HT1080 (cell line): ENCODE data around the gene EDIL3. TPM values are rescaled to one million over a fixed set of nuclear protein-coding genes. Genes with fewer than 3 reads are reported as not detected.
A peak's percentile ranks its signal among the peaks of the same experiment; 100 is the strongest.
"Not testable (repeated sequence)": the region's sequence is repeated elsewhere in the genome, so short reads cannot be mapped to it uniquely, and the experiment has no call there.

Experiments used
- DNase-seq: peaks from one replicate; pipeline ENCODE4 v3.0.0-alpha.2; 2015; ENCODE audit warnings: low read depth
- total RNA-seq: library from RNA; depleted of rRNA; stranded (reverse); fragments of >200 nt; shearing (Covaris generic); gene quantifications from 2 replicates; pipeline ENCODE4 v1.2.3, GENCODE V29; 2014

EDIL3 gene
- total RNA-seq, 1 experiment from 2014 or later = 2.4 TPM

DNA sequence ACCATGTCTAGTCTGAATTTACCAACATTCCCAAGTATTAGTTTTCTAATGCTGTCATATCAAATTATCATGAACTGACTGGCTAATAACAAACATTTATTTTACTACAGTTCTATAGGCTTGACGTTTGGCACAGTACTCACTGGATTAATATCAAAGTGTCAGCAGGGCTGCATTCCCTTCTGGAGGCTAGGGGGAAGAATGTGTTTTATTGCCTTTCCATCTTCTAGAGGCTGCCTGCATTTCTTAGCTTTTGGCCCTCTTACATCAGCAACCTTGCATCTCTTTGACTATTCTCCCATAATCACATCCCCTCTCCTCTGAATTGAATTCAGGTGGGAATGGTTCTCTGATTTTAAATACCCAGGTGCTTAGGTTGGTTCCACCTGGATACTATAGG is 84.7 kb downstream of the EDIL3 start:
- no peak for DNase-seq

GRCh38 chr5:84298628-84299027 is 86.1 kb downstream of the EDIL3 start:
- no peak for DNase-seq

DNA sequence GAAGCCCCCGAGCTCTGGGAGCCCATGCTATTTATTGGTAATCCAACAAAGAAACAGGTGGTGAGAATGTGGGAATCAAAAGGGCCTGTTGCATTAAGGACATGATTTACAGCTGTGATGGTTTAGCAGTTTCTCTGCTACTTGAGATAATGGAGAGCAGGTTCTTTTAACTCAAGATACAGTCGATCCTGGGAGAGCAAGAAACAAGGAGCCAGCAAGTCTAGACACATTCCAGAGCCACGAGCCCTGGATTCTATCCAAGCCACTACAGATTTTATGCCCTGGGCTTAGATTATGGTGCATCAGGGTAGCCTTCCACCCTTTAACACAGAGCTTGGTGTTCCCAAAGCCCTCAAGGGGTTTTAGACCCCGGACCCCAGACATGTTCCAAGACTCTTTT is 87.0 kb downstream of the EDIL3 start:
- DNase-seq = not testable (repeated sequence)

DNA sequence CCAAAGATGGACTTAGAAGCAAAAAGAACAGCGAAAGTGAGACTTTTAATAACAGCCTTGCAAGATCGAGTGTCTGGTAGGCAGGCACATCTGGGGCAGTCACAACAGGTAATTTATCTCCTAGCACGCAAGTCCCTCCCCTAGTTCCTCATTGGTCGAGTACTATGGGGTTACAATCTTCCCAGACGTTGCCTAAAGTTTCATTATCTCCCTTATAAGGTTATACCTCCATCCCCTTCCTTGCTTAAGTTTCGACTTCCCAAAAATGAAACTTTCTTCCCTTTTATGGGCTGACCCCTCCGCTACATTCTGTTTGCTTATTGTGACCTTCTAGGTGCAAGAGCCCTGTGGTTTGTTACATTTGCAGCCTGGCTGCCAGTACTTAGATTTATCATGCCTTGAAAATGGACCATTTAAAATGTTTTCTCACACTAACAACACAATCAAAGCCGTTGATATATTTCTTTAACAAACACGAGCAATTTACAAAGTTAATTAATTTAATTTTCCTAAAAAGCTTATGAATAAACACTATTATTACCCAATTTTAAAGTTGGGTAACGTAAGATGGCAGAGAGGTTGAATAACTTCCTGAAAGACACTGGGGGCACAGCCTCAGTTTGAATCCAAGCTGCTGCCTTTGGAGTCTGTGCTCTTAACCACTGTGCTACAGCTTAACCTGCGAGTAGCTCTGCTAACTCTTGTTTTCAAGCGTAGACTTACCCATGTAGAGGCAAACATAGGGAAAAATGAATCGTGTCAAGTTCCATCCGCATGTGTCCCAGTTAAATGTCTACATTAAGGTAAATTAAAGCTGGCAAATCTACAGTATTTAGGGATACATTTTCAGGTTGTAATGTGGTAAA is 91.7 kb downstream of the EDIL3 start:
- no peak for DNase-seq

GRCh38 chr5:84292000-84292642 is 92.6 kb downstream of the EDIL3 start:
- no peak for DNase-seq

GRCh38 chr5:84290673-84291072 is 94.0 kb downstream of the EDIL3 start:
- DNase-seq = no peak

DNA sequence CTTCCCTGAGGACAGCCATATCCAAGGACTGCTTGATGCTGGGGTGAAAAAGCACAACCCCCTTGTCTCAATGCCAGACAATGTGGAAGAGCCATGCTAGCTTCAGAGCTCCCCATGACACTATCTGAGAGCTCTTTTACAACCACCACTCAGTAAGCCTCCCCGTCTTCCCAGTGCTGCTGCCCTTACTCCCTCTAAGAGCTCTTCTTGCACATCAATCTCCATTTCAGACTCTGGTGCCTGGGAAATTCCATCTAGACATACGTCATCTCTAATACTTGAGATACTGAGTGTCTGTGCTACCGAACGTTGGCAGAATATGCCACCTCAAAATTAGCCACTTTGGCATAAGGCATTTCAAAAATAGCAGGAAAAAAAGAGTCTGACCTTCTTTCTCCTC is 94.5 kb downstream of the EDIL3 start:
- peak; percentile 6 for DNase-seq

DNA sequence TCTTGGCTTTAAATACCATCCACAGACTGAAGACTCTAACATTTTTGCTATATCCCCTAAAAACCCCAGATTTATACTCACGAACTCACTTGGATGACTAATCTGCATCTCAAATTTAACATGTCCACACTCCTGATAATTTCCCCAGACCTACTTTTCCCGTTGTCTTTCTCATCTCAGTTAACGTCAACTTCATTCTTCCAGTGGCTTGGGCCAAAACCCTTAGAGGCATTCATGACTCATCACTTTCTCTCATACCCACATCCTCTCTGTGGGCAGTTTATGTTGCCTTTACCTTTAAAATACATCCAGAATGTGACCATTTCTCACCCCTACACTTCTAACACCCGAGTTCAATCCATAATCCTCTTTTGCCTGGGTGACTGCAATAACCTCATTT is 96.7 kb downstream of the EDIL3 start:
- peak; percentile 96 for DNase-seq

DNA sequence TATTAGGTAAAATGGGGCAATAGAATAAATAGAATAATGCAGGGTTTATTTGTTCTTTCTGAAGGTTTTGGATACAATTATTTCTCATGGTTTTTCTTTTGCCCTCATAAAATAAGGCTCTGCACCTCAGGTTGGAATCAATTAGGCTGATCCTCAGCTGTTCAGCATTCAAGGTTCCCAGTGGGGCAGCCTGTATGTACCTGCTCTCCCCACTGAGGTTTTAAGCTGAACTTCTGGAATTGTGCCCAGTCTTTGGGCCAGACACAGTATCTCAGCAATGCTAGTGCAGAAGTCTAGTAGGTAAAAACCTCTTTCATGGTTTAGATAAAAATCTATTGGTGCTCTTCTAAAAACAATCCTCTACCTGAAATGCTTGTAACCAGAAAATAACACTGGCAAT is 98.0 kb downstream of the EDIL3 start:
- DNase-seq = no peak

DNA sequence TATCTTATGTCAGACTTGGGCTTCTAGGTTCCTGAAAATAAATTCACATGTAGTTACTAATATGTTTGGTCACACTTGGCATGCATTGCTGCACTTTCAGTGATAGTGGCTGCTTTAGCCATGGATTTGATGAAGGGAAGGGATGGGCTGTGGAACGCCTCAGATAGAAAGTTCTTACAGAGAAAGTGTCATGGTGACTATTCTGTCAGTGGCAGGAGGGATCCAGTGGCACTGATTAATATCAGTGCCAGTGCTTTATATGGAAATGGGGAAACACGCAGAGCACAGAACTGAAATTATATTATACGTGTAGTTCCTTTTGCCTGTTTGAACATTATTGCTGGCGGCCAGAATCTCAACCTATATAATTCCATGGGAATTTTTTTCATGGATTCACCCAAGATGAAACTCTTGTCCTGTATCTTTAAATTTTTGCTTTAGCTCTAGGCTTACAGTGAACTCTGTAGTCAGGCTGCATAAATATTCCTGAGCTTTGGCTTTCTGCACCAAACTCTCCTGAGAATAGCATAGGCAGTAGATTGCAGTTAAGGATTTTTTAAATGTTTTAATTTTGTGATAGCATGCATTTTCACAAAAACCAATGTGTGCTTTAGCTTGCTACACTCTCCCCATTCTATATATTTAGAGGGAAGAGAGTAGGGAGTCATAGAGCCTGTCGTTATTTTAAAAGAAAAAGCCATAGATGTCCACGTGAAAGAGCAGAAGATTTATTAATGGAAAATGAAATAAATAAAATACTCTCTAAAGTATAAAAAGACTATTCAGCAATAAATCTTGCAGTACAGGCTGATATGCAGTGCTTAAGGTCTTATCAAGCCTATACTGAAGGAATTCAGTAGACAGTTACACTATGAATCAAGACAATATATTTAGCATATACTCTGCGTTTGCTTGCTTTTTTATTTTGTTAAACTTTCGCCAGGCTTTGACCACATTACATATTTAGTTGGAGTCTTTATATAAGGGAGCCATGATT is 98.7 kb downstream of the EDIL3 start:
- no peak for DNase-seq

DNA sequence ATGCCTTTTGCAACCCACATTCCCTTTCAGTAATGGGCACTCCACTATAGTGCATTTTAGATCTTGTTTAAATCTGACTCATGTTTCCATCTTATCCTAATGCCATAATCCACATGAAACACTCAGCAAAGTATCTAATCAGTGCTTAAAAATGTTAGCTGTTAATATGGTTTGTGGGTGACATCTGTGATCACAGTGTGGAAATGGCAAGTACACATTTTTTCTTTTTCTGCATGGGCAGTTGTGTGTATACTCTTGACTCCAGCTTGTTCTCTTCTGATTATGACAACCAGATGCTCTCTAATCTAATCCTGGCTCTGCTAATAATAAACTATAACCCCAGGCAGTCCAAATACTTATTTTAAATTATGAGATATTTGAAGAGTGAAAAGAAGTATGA is 103.3 kb downstream of the EDIL3 start:
- DNase-seq = no peak

DNA sequence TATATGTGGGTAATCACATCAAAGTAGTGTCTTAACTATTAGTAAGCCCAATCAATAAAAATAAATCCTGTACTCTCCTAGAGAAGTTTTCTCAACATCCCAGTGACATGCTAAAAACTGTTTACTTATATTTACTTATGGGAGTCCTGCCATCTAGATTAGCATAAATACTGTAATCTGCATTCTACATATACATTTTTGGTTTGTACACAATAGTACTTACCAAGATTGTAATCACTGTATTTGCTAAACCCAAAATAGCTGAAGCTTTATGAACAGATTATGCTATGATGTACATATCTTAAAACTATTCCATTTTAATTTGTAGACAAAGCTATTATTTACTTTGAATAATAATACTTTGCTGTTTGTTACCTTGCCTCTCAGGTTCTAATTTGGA is 105.4 kb downstream of the EDIL3 start:
- no peak for DNase-seq

DNA sequence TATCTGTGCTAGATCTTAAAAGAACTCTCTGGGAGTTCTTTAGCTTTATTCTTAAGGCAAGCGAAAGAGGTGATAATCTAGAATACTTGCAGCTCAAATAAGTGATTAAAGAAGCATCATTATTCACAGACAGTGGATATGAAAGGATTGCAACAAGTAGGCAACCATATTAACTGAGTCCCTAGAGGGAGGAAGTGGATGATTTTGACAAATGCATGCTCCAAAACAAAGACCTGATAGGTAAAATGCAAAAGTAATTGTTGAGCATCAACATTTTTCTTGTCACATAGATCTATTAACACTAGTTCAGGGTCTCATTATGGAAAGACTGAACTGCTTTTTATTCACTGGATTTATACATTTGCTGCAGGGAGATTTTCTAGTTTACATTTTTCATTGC is 109.1 kb downstream of the EDIL3 start:
- DNase-seq = no peak

GRCh38 chr5:84274585-84275468 is 109.9 kb downstream of the EDIL3 start:
- peak; percentile 19 for DNase-seq

DNA sequence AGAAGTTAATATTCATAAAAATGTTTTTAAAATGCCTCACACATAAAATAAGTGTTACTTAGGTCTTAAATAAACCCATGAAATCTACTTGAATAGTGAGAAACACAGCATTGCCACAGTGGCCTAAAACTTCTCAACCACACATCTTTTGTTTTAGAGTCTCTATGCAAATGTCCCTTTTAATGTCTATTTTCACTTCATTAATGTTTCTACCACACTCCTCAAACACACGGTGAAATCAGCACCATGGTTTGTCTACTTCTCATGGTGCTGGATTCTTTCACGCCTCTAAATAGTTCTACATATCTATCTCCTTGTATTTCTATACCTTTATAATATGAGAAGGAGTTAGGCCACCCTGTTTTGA is 111.2 kb downstream of the EDIL3 start:
- DNase-seq = no peak

- no peak for DNase-seq
These were observed 111.7 kb downstream of the EDIL3 start for GRCh38 chr5:84272771-84273516.

DNA sequence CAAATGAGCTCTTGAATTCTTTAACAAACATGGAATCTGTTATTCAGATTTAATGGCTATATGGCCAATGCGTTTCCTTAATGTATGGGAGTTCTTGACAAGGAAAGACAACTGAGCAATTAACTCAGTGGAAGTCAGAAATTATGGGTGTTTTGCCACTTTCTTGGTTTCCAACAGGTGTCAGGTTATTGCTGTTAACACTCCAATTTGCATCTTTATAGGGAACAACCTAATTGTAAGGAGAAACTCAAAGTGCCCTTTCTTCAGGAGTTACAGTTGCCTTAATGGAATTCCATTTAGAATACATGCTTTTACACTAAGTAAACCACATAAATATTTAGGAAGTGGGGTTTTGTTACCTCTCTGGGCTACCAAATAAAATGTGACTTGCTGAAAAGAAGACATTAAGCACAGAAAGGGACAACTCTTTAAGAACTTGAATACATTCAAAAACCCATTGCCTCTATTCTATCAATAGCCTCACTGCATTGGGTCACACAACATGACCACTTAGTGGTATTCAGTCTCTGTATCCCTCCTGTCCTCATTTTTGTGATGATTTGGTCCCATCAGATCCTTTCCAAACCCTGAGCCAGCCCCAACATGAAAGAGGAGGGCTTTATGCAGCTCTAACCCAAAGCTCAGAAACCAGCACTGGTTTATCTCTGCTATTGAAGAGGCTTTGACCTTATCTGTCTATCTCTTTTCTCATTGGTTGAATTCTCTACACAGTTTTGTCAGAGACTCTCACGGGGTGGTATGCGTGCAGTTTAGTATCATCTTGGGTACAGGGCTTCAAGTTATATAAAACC is 118.7 kb downstream of the EDIL3 start:
- DNase-seq = no peak

DNA sequence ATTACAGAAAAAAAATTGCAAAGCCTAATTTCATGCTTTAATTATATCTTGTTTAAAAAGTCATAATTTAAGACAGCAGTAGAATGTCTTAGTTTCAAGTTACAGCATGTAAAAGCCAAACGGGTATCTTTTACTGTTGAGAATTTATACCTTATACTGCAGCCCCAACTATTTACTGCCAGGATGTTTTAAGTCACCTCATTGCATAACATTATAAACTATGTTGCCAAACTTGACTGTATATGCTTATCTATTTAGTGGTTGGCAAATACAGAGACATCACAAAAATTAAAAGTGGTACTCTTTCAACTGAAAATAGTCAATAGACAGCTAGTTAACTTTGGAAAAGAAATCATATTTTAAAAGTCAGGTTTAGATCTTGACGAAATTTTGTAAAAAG is 119.5 kb downstream of the EDIL3 start:
- DNase-seq = no peak

DNA sequence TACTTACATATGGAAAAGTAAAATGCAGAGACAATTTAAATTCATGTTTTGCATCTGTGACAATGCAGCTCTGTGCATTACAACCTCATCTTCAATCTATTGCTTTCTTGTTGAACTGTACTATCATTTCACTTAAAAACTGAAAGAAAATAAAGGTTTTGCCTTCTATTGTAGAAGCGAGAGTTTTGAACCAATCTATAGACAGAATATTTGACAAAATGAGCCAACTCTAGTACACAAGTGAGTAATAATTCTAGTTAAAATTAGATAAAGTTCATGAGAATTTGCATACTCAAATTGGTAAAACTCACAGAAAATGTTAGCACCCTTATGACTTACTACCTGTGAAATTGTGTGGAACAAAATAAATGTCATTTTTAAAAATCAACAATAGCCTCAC is 123.7 kb downstream of the EDIL3 start:
- no peak for DNase-seq
